ENCODE results near the gene GCSAML. TPM values are rescaled to one million over a fixed set of nuclear protein-coding genes. Genes with fewer than 3 reads are reported as not detected.

Gene GCSAML
- total and polyA plus RNA-seq, 2 experiments from 2014 or later, result not detected

- Histone ChIP-seq H3K4me3 (no peak overlapping the region), H3K4me1 (ENCODE audit: insufficient read depth) (peaks cover 9% of the 10 kb centered on the region), H3K27me3 (ENCODE audit: insufficient read depth) (no peaks in the 10 kb centered on the region), H3K4me2 (no peak overlapping the region), H3F3A (replicated peaks; ENCODE audit: low read depth) (no peaks in the 10 kb centered on the region), H4K20me1 (replicated peaks; ENCODE audit: insufficient read depth) (no peaks in the 10 kb centered on the region), H3K27ac (ENCODE audit: low read depth) (no peak overlapping the region), H2AFZ (no peak overlapping the region), H3K79me2 (replicated peaks; ENCODE audit: insufficient read depth) (no peaks in the 10 kb centered on the region), H3K36me3 (ENCODE audit: insufficient read depth) (no peaks in the 10 kb centered on the region), H3K9me2 (ENCODE audit: insufficient read depth) (no peaks in the 10 kb centered on the region)
- H3K4me1 Mint-ChIP-seq, result peaks cover 10% of the 10 kb centered on the region
- DNase-seq (ENCODE audit: low spot score), result no peak
- H3K36me3 Mint-ChIP-seq (ENCODE audit: low read depth), result no peaks in the 10 kb centered on the region
- H3K9me3 Mint-ChIP-seq, result no peaks in the 10 kb centered on the region; the same call in 2 of the 3 replicates
- H3K27me3 Mint-ChIP-seq (ENCODE audit: insufficient read depth, low read depth, poor library complexity), result no peaks in the 10 kb centered on the region
- no peak overlapping the region for H3K27ac Mint-ChIP-seq
- no peak for ATAC-seq
- no peak overlapping the region for H3K4me3 Mint-ChIP-seq
- TF ChIP-seq NANOG (IDR thresholded peaks at IDR 0.05; ENCODE audit: borderline replicate concordance) (no peak), STAT1 (IDR thresholded peaks at IDR 0.05; ENCODE audit: unreplicated experiment) (no peak), JUNB (IDR thresholded peaks at IDR 0.05; ENCODE audit: unreplicated experiment) (no peak)
These were observed 9.2 kb downstream of the GCSAML start for GRCh38 chr1:247557926-247558674.

GRCh38 chr1:247561711-247562110, 12.8 kb downstream of the GCSAML start:
- H3K9me2 ChIP-seq (ENCODE audit: insufficient read depth), result no peaks in the 10 kb centered on the region
- H3K9me3 Mint-ChIP-seq, result no peaks in the 10 kb centered on the region; the same call in 2 of the 3 replicates
- peaks cover 10% of the 10 kb centered on the region for H3K4me1 Mint-ChIP-seq
- H3K27ac Mint-ChIP-seq, result no peak overlapping the region
- no peak overlapping the region for H3K4me3 ChIP-seq
- H3K4me3 Mint-ChIP-seq, result no peak overlapping the region
- no peaks in the 10 kb centered on the region for H3K27me3 ChIP-seq (ENCODE audit: insufficient read depth)
- ATAC-seq (peak; percentile 84), DNase-seq (ENCODE audit: low spot score) (peak; percentile 51)
- H2AFZ ChIP-seq, result peak overlapping the region; percentile 97
- H3K27ac ChIP-seq (ENCODE audit: low read depth), result no peak overlapping the region
- H3K27me3 Mint-ChIP-seq (ENCODE audit: insufficient read depth, low read depth, poor library complexity), result no peaks in the 10 kb centered on the region
- no peaks in the 10 kb centered on the region for H4K20me1 ChIP-seq (replicated peaks; ENCODE audit: insufficient read depth)
- H3K4me1 ChIP-seq (ENCODE audit: insufficient read depth), result peaks cover 9% of the 10 kb centered on the region
- H3K36me3 Mint-ChIP-seq (ENCODE audit: low read depth), result no peaks in the 10 kb centered on the region
- H3K4me2 ChIP-seq, result peak overlapping the region; percentile 12; the same call in 1 of the 2 replicates
- no peaks in the 10 kb centered on the region for H3K36me3 ChIP-seq (ENCODE audit: insufficient read depth)
- no peaks in the 10 kb centered on the region for H3K79me2 ChIP-seq (replicated peaks; ENCODE audit: insufficient read depth)
- no peaks in the 10 kb centered on the region for H3F3A ChIP-seq (replicated peaks; ENCODE audit: low read depth)
- TF ChIP-seq ZNF462 (CRISPR knock-in tag; IDR thresholded peaks at IDR 0.05) (no peak), ZNF331 (CRISPR knock-in tag; IDR thresholded peaks at IDR 0.05; ENCODE audit: low read depth) (no peak), STAT1 (IDR thresholded peaks at IDR 0.05; ENCODE audit: unreplicated experiment) (no peak), EZH2phosphoT487 (IDR thresholded peaks at IDR 0.05; ENCODE audit: unreplicated experiment) (no peak), POLR2AphosphoS5 (IDR thresholded peaks at IDR 0.05; ENCODE audit: low read depth) (no peak), ZNF114 (CRISPR knock-in tag; IDR thresholded peaks at IDR 0.05) (no peak), ETS1 (IDR thresholded peaks at IDR 0.05) (no peak), CREB1 (CRISPR knock-in tag; IDR thresholded peaks at IDR 0.05; ENCODE audit: low read depth) (no peak), REST (IDR thresholded peaks at IDR 0.05; ENCODE audit: unreplicated experiment) (no peak)
